Fibroblast of lung (primary cell): ENCODE data around the gene DPP7. TPM values are rescaled to one million over a fixed set of nuclear protein-coding genes. Genes with fewer than 3 reads are reported as not detected.

Experiments used
- DNase-seq, 2 donors: peaks; one replicate each; pipeline versions ENCODE4 v3.0.0 to v3.0.0-alpha.2; 2010; ENCODE audit warnings: low read depth in 2 of 2
- H2AFZ ChIP-seq: 2 replicates; pipeline ENCODE4 v1.5.1; 2012; ENCODE audit warnings: low read length, control low read depth, inconsistent platforms
- H3K27ac ChIP-seq: 2 replicates; pipeline ENCODE4 v1.5.1; 2011; ENCODE audit warnings: low read length, control low read depth; ENCODE audit not compliant: insufficient read depth
- H3K27me3 ChIP-seq: 2 replicates; pipeline ENCODE4 v1.5.1; 2011; ENCODE audit warnings: mild to moderate bottlenecking, low read length; ENCODE audit not compliant: control insufficient read depth, insufficient read depth
- H3K36me3 ChIP-seq: 2 replicates; pipeline ENCODE4 v1.5.1; 2011; ENCODE audit warnings: low read length; ENCODE audit not compliant: control insufficient read depth, insufficient read depth
- H3K4me1 ChIP-seq: 2 replicates; pipeline ENCODE4 v1.5.1; 2011; ENCODE audit warnings: low read length; ENCODE audit not compliant: control insufficient read depth, insufficient read depth; ENCODE audit errors: extremely low read depth
- H3K4me2 ChIP-seq: 2 replicates; pipeline ENCODE4 v1.5.1; 2011; ENCODE audit warnings: low read length, control low read depth; ENCODE audit not compliant: insufficient read depth; ENCODE audit errors: extremely low read depth
- H3K4me3 ChIP-seq, 4 experiments: fragments of 200-600 bp in 1 of 4; sonication (generic) in 1 of 4; replicated peaks in 1 of 4; 2 replicates each; pipeline ENCODE4 v1.5.1; 2011 to 2016; ENCODE audit warnings: low read length in 4 of 4, low read depth in 3 of 4, mild to moderate bottlenecking in 3 of 4, control low read depth in 2 of 4, inconsistent platforms in 1 of 4, mixed read lengths in 1 of 4; ENCODE audit not compliant: insufficient read depth in 1 of 4; ENCODE audit errors: control extremely low read depth in 1 of 4
- H3K79me2 ChIP-seq: 2 replicates; pipeline ENCODE4 v1.5.1; 2012; ENCODE audit warnings: mild to moderate bottlenecking, low read length, inconsistent platforms; ENCODE audit not compliant: control insufficient read depth, insufficient read depth
- H3K9ac ChIP-seq: 2 replicates; pipeline ENCODE4 v1.5.1; 2011; ENCODE audit warnings: mild to moderate bottlenecking, low read length, control low read depth; ENCODE audit not compliant: insufficient read depth
- H3K9me3 ChIP-seq: 2 replicates; pipeline ENCODE4 v1.5.1; 2012; ENCODE audit warnings: low read depth, low read length; ENCODE audit not compliant: control insufficient read depth, insufficient read depth
- H4K20me1 ChIP-seq: 2 replicates; pipeline ENCODE4 v1.5.1; 2011; ENCODE audit warnings: low read length; ENCODE audit not compliant: control insufficient read depth, insufficient read depth; ENCODE audit errors: extremely low read depth
- EZH2 ChIP-seq: IDR thresholded peaks from 2 replicates; pipeline ENCODE4 v1.5.1; 2012; ENCODE audit warnings: low read length, control low read depth, mild to moderate bottlenecking; ENCODE audit errors: missing control alignments
- polyA plus RNA-seq, 2 donors: library from polyadenylated mRNA; depleted of rRNA in 1 of 2; stranded (reverse) in 1 of 2; unstranded in 1 of 2; fragments of >200 nt; gene quantifications; 2 replicates each; pipeline ENCODE4 v1.2.1, GENCODE V29; 2011 to 2012; ENCODE audit warnings: missing spikeins in 1 of 2
- total RNA-seq: library from RNA; depleted of rRNA; stranded (reverse); fragments of >200 nt; gene quantifications from 2 replicates; pipeline ENCODE4 v1.2.1, GENCODE V29; 2014
- TF ChIP-seq, protein P1 (sequence below), 2 donors: IDR thresholded peaks in 1 of 2; conservative IDR thresholded peaks in 1 of 2; 1 replicate in 1 of 2; 2 replicates in 1 of 2; pipeline ENCODE4 v1.5.1; 2011 to 2012; ENCODE audit warnings: low read length in 2 of 2, control low read depth in 1 of 2, inconsistent platforms in 1 of 2, low read depth in 1 of 2, mild to moderate bottlenecking in 1 of 2

The DPP7 gene
- total and polyA plus RNA-seq, 2 donors (not counting 1 experiment from before 2014, with no cell fraction given), result 28.6 to 126 TPM

DNA sequence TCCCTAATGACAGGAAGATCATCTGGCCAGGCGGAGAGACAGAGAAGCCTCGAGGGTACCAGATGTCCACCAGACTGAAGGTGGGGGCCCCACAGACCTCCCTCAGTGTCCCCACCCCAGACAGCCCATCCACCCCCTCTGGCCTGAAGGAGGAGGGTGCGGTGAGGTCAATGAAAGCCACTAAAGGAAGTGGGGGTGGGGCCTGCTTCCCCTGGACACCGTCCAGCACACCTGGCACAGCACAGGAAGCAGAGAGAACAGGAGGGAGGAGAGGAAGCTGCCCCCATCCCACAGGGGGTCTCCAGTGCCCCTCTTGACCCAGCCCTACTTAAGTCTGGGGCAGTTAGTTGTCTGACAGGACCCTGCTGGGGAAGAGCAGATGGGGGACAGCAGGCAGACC lies 44.1 kb upstream of the DPP7 start:
- Histone ChIP-seq H3K79me2 (no peaks in the 10 kb centered on the region), H3K4me3 (no peak overlapping the region), H3K9me3 (no peaks in the 10 kb centered on the region), H3K27ac (no peak overlapping the region), H3K4me2 (no peak overlapping the region), H3K36me3 (no peaks in the 10 kb centered on the region), H3K9ac (no peak overlapping the region), H3K4me1 (no peaks in the 10 kb centered on the region), H4K20me1 (no peaks in the 10 kb centered on the region), H2AFZ (no peak overlapping the region), H3K27me3 (peaks cover 32% of the 10 kb centered on the region)
- DNase-seq, result no peak
- TF ChIP-seq EZH2, result no peak
- TF ChIP-seq, protein P1, sequence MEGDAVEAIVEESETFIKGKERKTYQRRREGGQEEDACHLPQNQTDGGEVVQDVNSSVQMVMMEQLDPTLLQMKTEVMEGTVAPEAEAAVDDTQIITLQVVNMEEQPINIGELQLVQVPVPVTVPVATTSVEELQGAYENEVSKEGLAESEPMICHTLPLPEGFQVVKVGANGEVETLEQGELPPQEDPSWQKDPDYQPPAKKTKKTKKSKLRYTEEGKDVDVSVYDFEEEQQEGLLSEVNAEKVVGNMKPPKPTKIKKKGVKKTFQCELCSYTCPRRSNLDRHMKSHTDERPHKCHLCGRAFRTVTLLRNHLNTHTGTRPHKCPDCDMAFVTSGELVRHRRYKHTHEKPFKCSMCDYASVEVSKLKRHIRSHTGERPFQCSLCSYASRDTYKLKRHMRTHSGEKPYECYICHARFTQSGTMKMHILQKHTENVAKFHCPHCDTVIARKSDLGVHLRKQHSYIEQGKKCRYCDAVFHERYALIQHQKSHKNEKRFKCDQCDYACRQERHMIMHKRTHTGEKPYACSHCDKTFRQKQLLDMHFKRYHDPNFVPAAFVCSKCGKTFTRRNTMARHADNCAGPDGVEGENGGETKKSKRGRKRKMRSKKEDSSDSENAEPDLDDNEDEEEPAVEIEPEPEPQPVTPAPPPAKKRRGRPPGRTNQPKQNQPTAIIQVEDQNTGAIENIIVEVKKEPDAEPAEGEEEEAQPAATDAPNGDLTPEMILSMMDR (conservative IDR thresholded peaks at IDR 0.05 in 1 of 2, IDR thresholded peaks at IDR 0.05 in 1 of 2; ENCODE audit: low read depth in 1 of 2, low read length in 2 of 2), result no peak

DNA sequence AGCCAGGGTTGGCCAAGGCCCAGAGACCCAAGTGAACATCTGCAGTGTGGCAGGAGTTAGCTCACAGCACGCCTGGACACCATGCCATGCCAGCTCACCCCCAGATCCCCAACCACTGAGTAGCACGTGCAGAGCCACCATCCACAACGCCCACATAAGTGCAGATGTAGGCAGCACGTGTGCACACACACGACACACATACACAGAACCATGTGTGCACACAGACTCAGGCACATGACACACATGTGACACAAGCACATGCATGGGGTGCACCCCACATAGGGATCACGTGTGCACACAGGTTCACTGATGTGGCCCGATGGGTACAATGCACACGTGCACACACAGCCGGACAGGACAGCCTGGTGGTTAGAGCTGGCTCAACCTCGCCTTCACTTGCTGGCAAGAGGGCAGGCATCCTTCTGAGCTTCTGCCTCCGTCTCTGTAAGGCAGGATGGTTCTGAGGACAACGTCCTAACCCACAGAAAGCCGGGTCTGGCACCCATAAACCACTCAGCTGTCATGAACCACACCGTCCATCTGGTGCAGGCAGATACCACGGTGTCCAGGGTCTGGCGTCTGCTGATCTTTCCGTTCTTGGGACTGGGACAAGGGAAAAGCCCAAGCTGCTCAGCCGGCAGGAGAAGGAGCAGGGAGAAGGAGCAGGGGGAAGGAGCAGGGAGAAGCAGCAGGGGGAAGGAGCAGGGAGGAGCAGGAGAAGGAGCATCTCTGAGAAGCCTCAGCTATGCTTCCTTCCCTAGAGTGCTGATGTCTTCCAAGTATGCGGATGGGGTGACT lies 43.3 kb upstream of the DPP7 start:
- H3K27me3 ChIP-seq, result peaks cover 26% of the 10 kb centered on the region
- H2AFZ ChIP-seq, result no peak overlapping the region
- DNase-seq, result no peak
- no peaks in the 10 kb centered on the region for H3K9me3 ChIP-seq
- H3K4me1 ChIP-seq, result no peaks in the 10 kb centered on the region
- no peak for TF ChIP-seq EZH2
- TF ChIP-seq, protein P1 (conservative IDR thresholded peaks at IDR 0.05 in 1 of 2, IDR thresholded peaks at IDR 0.05 in 1 of 2; ENCODE audit: low read depth in 1 of 2, low read length in 2 of 2), result no peak
- H4K20me1 ChIP-seq, result no peaks in the 10 kb centered on the region
- H3K4me3 ChIP-seq, result no peak overlapping the region
- no peaks in the 10 kb centered on the region for H3K79me2 ChIP-seq
- no peaks in the 10 kb centered on the region for H3K36me3 ChIP-seq
- H3K4me2 ChIP-seq, result no peak overlapping the region
- no peak overlapping the region for H3K27ac ChIP-seq
- H3K9ac ChIP-seq, result no peak overlapping the region

DNA sequence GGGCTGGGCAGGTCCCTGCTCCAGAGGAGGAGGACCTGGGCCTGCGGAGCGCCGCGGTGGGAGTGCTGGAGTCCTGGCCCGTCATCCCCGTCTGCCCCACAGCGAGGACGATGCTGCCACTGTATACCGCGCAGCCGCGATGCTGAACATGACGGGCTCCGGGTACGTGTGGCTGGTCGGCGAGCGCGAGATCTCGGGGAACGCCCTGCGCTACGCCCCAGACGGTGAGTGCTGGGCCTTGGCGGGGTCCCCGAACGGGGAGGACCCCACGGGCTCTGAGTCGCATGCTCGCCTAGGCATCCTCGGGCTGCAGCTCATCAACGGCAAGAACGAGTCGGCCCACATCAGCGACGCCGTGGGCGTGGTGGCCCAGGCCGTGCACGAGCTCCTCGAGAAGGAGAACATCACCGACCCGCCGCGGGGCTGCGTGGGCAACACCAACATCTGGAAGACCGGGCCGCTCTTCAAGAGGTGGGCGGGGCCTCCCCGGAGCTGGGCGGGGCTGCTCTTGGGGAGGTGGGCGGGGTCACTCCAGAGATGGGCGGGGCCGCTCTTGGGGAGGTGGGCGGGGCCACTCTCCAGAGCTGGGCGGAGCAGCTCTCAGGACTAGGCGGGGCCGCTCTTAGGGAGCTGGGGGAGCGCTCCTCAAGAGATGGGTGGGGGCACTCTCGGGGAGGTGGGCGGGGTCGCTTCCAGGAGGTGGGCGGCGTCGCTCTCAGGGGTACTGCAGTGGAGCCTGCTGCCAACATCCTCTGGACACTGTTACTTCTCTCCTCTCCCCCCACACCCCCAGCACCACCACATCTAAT lies 42.2 kb upstream of the DPP7 start:
- Histone ChIP-seq H3K9ac (peak overlapping the region; percentile 42), H3K79me2 (no peaks in the 10 kb centered on the region), H3K27ac (no peak overlapping the region), H3K9me3 (no peaks in the 10 kb centered on the region), H3K27me3 (peaks cover 23% of the 10 kb centered on the region), H3K4me2 (peak overlapping the region; percentile 62), H4K20me1 (no peaks in the 10 kb centered on the region), H3K4me1 (no peaks in the 10 kb centered on the region), H3K36me3 (no peaks in the 10 kb centered on the region), H2AFZ (peak overlapping the region; percentile 43), H3K4me3 (peak overlapping the region in 2 of 4 experiments; percentile 33 to 37)
- no peak for TF ChIP-seq EZH2
- TF ChIP-seq, protein P1 (conservative IDR thresholded peaks at IDR 0.05 in 1 of 2, IDR thresholded peaks at IDR 0.05 in 1 of 2; ENCODE audit: low read depth in 1 of 2, low read length in 2 of 2), result no peak
- DNase-seq, result peak in 1 of 2 donors; percentile 44
